WTC11 (cell line): ENCODE measurements around the gene ZNF165. TPM values are rescaled to one million over a fixed set of nuclear protein-coding genes. Genes with fewer than 3 reads are reported as not detected.

Experiments used
- ATAC-seq: fragments of 200-7000 bp; cut with Tn5 transposase; 2 replicates; pipeline ENCODE4 v1.10.0; 2021; ENCODE audit warnings: mild to moderate bottlenecking, moderate library complexity
- CTCF ChIA-PET: fragments of 300-600 bp; sonication (Branson Sonifier 250); formaldehyde crosslinking; loops from one replicate; lab custom pipeline; 2021; ENCODE audit warnings: antibody characterized with exemption; lab: Charles Lee
- POLR2A ChIA-PET: fragments of 350-600 bp; sonication (Branson Sonifier 250); formaldehyde crosslinking; loops from one replicate; lab custom pipeline; 2021; ENCODE audit warnings: antibody characterized with exemption; lab: Charles Lee
- DNase-seq: peaks from one replicate; pipeline ENCODE4 v3.0.0; 2021; ENCODE audit warnings: low spot score
- H3K27ac Mint-ChIP-seq: 2 replicates; pipeline ENCODE4 v1.8.0; 2021; ENCODE audit warnings: mixed read lengths
- H3K27me3 Mint-ChIP-seq: 2 replicates; pipeline ENCODE4 v1.8.0; 2021; ENCODE audit warnings: low read depth, mild to moderate bottlenecking, moderate library complexity, mixed read lengths
- H3K36me3 Mint-ChIP-seq: 2 replicates; pipeline ENCODE4 v1.8.0; 2021; ENCODE audit warnings: mixed read lengths
- H3K4me1 Mint-ChIP-seq: 2 replicates; pipeline ENCODE4 v1.8.0; 2022; ENCODE audit warnings: mixed read lengths
- H3K4me3 Mint-ChIP-seq: 2 replicates; pipeline ENCODE4 v1.8.0; 2021; ENCODE audit warnings: mild to moderate bottlenecking, moderate library complexity, mixed read lengths
- H3K9me3 Mint-ChIP-seq: 2 replicates; pipeline ENCODE4 v1.8.0; 2021; ENCODE audit warnings: mixed read lengths
- AFF4 ChIP-seq: sonication (generic); formaldehyde crosslinking; IDR thresholded peaks from 2 replicates; pipeline ENCODE4 v1.8.1; 2023; ENCODE audit warnings: mild to moderate bottlenecking, missing genetic modification reagents, borderline replicate concordance
- ARID4B ChIP-seq: sonication (generic); formaldehyde crosslinking; IDR thresholded peaks from 2 replicates; pipeline ENCODE4 v1.8.0; 2023; ENCODE audit warnings: missing genetic modification reagents, mild to moderate bottlenecking, borderline replicate concordance
- ATF2 ChIP-seq: sonication (generic); formaldehyde crosslinking; IDR thresholded peaks from 2 replicates; pipeline ENCODE4 v1.8.1; 2022; ENCODE audit warnings: low read depth, missing genetic modification reagents, borderline replicate concordance
- CREM ChIP-seq: sonication (generic); formaldehyde crosslinking; IDR thresholded peaks from 2 replicates; pipeline ENCODE4 v1.8.1; 2022; ENCODE audit warnings: mild to moderate bottlenecking, missing genetic modification reagents, moderate library complexity
- E2F1 ChIP-seq: sonication (generic); formaldehyde crosslinking; IDR thresholded peaks from 2 replicates; pipeline ENCODE4 v1.8.0; 2022; ENCODE audit warnings: mild to moderate bottlenecking, missing genetic modification reagents
- EMX1 ChIP-seq: fragments of 250-450 bp; sonication (Bioruptor Pico); IDR thresholded peaks from 2 replicates; pipeline ENCODE4 v1.8.0; 2021; ENCODE audit warnings: mild to moderate bottlenecking
- ESRRA ChIP-seq: sonication (generic); formaldehyde crosslinking; IDR thresholded peaks from 2 replicates; pipeline ENCODE4 v1.8.1; 2022; ENCODE audit warnings: mild to moderate bottlenecking, missing genetic modification reagents, borderline replicate concordance
- GTF2I ChIP-seq: fragments of 250-450 bp; sonication (Bioruptor Pico); conservative IDR thresholded peaks from 2 replicates; pipeline ENCODE4 v1.4.0; 2021; ENCODE audit warnings: mild to moderate bottlenecking
- HMGA2 ChIP-seq: fragments of 250-450 bp; sonication (Bioruptor Pico); IDR thresholded peaks from 2 replicates; pipeline ENCODE4 v1.4.0; 2021; ENCODE audit warnings: mild to moderate bottlenecking, moderate library complexity
- KAT7 ChIP-seq: sonication (generic); formaldehyde crosslinking; IDR thresholded peaks from 2 replicates; pipeline ENCODE4 v1.8.1; 2023; ENCODE audit warnings: missing genetic modification reagents, mild to moderate bottlenecking, borderline replicate concordance
- NFATC4 ChIP-seq: fragments of 250-450 bp; sonication (Bioruptor Pico); IDR thresholded peaks from 2 replicates; pipeline ENCODE4 v1.9.0; 2021; ENCODE audit warnings: mild to moderate bottlenecking
- NR3C1 ChIP-seq: sonication (generic); formaldehyde crosslinking; conservative IDR thresholded peaks from 2 replicates; pipeline ENCODE4 v1.8.1; 2023; ENCODE audit warnings: low read depth, mild to moderate bottlenecking, missing genetic modification reagents
- PRDM15 ChIP-seq: sonication (generic); formaldehyde crosslinking; IDR thresholded peaks from 2 replicates; pipeline ENCODE4 v1.8.0; 2022; ENCODE audit warnings: missing genetic modification reagents
- PRRX2 ChIP-seq: fragments of 250-450 bp; sonication (Bioruptor Pico); IDR thresholded peaks from 2 replicates; pipeline ENCODE4 v1.8.0; 2021; ENCODE audit warnings: mild to moderate bottlenecking
- TEAD4 ChIP-seq: sonication (generic); formaldehyde crosslinking; IDR thresholded peaks from 2 replicates; pipeline ENCODE4 v1.8.0; 2022; ENCODE audit warnings: mild to moderate bottlenecking, missing genetic modification reagents
- USF1 ChIP-seq: sonication (generic); formaldehyde crosslinking; IDR thresholded peaks from 2 replicates; pipeline ENCODE4 v1.8.0; 2022; ENCODE audit warnings: mild to moderate bottlenecking, missing genetic modification reagents
- ZBTB43 ChIP-seq: sonication (generic); formaldehyde crosslinking; IDR thresholded peaks from 2 replicates; pipeline ENCODE4 v1.8.1; 2023; ENCODE audit warnings: mild to moderate bottlenecking, missing genetic modification reagents
- ZNF219 ChIP-seq: sonication (generic); formaldehyde crosslinking; IDR thresholded peaks from 2 replicates; pipeline ENCODE4 v1.8.0; 2023; ENCODE audit warnings: missing genetic modification reagents, mild to moderate bottlenecking, borderline replicate concordance
- ZNF416 ChIP-seq: fragments of 250-450 bp; sonication (Bioruptor Pico); IDR thresholded peaks from 2 replicates; pipeline ENCODE4 v1.9.0; 2021; ENCODE audit warnings: mild to moderate bottlenecking, inconsistent platforms
- total RNA-seq: library from RNA; stranded (reverse); gene quantifications from 3 replicates; pipeline ENCODE4 v1.2.3, GENCODE V29; 2021

The ZNF165 gene
- total RNA-seq, 1 experiment from 2014 or later, result 8.0 TPM

- TF ChIP-seq AFF4 (CRISPR knock-in tag) (no peak), PRDM15 (CRISPR knock-in tag) (no peak), ESRRA (CRISPR knock-in tag) (no peak), GTF2I (CRISPR knock-in tag) (no peak), ZNF416 (no peak)
Observed at GRCh38 chr6:28111964-28112363, 31.6 kb downstream of the ZNF165 start (continued).

GRCh38 chr6:28115799-28116198 is 35.4 kb downstream of the ZNF165 start:
- Mint-ChIP-seq H3K4me1 (no peaks in the 10 kb centered on the region), H3K4me3 (no peak overlapping the region), H3K9me3 (no peaks in the 10 kb centered on the region), H3K27me3 (peaks cover 29% of the 10 kb centered on the region), H3K27ac (no peak overlapping the region), H3K36me3 (no peaks in the 10 kb centered on the region)
- ATAC-seq, result no peak
- DNase-seq, result no peak
- CTCF ChIA-PET, result no interaction called here
- POLR2A ChIA-PET, result no interaction called here
- TF ChIP-seq KAT7 (CRISPR knock-in tag), result no peak
- TF ChIP-seq ZNF219 (CRISPR knock-in tag), result no peak
- TF ChIP-seq NFATC4 (CRISPR knock-in tag), result no peak
- TF ChIP-seq USF1 (CRISPR knock-in tag), result no peak
- no peak for TF ChIP-seq ZBTB43
- no peak for TF ChIP-seq NR3C1 (CRISPR knock-in tag)
- TF ChIP-seq PRRX2 (CRISPR knock-in tag), result no peak
- TF ChIP-seq ZNF416, result no peak
- TF ChIP-seq ATF2, result no peak
- TF ChIP-seq E2F1 (CRISPR knock-in tag), result no peak
- no peak for TF ChIP-seq TEAD4
- no peak for TF ChIP-seq CREM (CRISPR knock-in tag)
- TF ChIP-seq ARID4B (CRISPR knock-in tag), result no peak
- no peak for TF ChIP-seq HMGA2 (CRISPR knock-in tag)
- no peak for TF ChIP-seq EMX1
